B cell (primary cell): ENCODE data around the gene NLGN1.

ENCODE experiments used
- EZH2 ChIP-seq: IDR thresholded peaks from 2 replicates; pipeline ENCODE4 v1.6.1; 2012; ENCODE audit warnings: borderline replicate concordance, low read depth, mild to moderate bottlenecking, moderate library complexity, low read length; ENCODE audit not compliant: insufficient read depth, poor library complexity, severe bottlenecking
- TF ChIP-seq, protein P1 (sequence below): fragments of 200-600 bp; IDR thresholded peaks from one replicate; pipeline ENCODE4 v1.8.0; 2022; ENCODE audit warnings: antibody characterized with exemption, mild to moderate bottlenecking

DNA sequence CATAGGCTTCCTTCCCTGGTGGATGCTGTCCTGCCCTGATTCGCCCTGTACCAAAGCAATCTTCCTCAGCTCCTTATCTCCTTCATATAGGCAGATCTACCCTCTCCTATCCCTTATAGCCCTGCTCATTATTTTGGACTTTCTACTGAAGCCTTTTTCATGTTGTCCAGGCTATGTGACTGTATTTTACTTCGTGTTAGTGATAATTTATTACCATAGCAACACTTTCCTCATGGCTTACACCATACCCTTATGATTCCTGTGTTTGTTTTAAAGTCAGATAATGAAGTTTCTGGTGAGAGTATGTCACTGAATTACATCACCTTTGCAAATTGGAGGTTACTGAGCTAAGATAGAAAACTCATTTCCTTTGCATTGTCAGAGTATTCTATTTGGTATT lies 352.6 kb downstream of the NLGN1 start:
- TF ChIP-seq EZH2, result no peak
- TF ChIP-seq, protein P1, sequence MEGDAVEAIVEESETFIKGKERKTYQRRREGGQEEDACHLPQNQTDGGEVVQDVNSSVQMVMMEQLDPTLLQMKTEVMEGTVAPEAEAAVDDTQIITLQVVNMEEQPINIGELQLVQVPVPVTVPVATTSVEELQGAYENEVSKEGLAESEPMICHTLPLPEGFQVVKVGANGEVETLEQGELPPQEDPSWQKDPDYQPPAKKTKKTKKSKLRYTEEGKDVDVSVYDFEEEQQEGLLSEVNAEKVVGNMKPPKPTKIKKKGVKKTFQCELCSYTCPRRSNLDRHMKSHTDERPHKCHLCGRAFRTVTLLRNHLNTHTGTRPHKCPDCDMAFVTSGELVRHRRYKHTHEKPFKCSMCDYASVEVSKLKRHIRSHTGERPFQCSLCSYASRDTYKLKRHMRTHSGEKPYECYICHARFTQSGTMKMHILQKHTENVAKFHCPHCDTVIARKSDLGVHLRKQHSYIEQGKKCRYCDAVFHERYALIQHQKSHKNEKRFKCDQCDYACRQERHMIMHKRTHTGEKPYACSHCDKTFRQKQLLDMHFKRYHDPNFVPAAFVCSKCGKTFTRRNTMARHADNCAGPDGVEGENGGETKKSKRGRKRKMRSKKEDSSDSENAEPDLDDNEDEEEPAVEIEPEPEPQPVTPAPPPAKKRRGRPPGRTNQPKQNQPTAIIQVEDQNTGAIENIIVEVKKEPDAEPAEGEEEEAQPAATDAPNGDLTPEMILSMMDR, result no peak
